OCI-LY7 (cell line): ENCODE measurements around the gene FN3K.

ENCODE experiments used
- EZH2phosphoT487 ChIP-seq: fragments of 200-600 bp; sonication (generic); IDR thresholded peaks from 2 replicates; pipeline ENCODE4 v1.6.1; 2018; ENCODE audit warnings: low read depth, borderline replicate concordance, mild to moderate bottlenecking, mixed run types, antibody characterized with exemption, low read length, moderate library complexity, mixed read lengths
- TF ChIP-seq, protein P1 (sequence below): fragments of 200-600 bp; sonication (generic); conservative IDR thresholded peaks from 2 replicates; pipeline ENCODE4 v1.5.1; 2014; ENCODE audit warnings: mild to moderate bottlenecking, antibody characterized with exemption, low read length, moderate library complexity, mixed read lengths

DNA sequence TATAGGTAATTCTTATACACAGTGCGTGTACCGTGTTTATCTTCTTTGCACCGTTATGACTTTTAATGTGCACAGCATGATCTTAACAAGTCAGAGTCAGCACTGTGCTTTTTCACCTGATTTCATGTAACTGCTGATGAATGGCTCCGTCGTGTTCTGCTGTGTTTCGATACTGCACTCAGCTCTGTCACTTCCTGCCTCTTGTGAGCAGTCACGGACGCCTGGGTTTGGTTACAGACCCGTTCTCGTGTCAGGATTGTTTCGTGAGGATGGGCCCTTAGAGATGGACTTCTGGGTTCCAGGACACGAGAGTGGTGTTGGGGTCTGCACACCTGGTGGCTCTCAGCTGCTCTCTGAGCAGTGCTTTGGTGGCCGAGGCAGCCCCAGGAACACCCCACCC is 41.0 kb downstream of the FN3K start:
- TF ChIP-seq, protein P1, sequence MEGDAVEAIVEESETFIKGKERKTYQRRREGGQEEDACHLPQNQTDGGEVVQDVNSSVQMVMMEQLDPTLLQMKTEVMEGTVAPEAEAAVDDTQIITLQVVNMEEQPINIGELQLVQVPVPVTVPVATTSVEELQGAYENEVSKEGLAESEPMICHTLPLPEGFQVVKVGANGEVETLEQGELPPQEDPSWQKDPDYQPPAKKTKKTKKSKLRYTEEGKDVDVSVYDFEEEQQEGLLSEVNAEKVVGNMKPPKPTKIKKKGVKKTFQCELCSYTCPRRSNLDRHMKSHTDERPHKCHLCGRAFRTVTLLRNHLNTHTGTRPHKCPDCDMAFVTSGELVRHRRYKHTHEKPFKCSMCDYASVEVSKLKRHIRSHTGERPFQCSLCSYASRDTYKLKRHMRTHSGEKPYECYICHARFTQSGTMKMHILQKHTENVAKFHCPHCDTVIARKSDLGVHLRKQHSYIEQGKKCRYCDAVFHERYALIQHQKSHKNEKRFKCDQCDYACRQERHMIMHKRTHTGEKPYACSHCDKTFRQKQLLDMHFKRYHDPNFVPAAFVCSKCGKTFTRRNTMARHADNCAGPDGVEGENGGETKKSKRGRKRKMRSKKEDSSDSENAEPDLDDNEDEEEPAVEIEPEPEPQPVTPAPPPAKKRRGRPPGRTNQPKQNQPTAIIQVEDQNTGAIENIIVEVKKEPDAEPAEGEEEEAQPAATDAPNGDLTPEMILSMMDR, result no peak
- TF ChIP-seq EZH2phosphoT487, result no peak
